Panc1 (cell line): ENCODE measurements around the gene MAPK8IP2. TPM values are rescaled to one million over a fixed set of nuclear protein-coding genes. Genes with fewer than 3 reads are reported as not detected.
"Not testable (repeated sequence)": the region's sequence is repeated elsewhere in the genome, so short reads cannot be mapped to it uniquely, and the experiment has no call there.

Experiments
- ATAC-seq: fragments of 200-7000 bp; cut with Tn5 transposase; 2 replicates; pipeline ENCODE4 v1.9.1; 2020; ENCODE audit warnings: mild to moderate bottlenecking, moderate library complexity
- BruUV-seq: library from RNA; stranded (reverse); fragments of 400-500 nt; replicated peaks from 2 replicates; lab custom pipeline; 2021; lab: Mats Ljungman, UMichigan
- CTCF ChIA-PET: fragments of 300-600 bp; sonication (Branson Sonifier 250); formaldehyde crosslinking; loops from one replicate; lab custom pipeline; 2022; ENCODE audit warnings: antibody characterized with exemption; lab: Charles Lee
- POLR2A ChIA-PET: fragments of 300-600 bp; sonication (Branson Sonifier 250); formaldehyde crosslinking; loops from one replicate; lab custom pipeline; 2022; ENCODE audit warnings: antibody characterized with exemption; lab: Charles Lee
- DNase-seq: peaks from one replicate; pipeline ENCODE4 v3.0.0-alpha.2; 2010; ENCODE audit warnings: low read depth, low spot score
- H3K27ac ChIP-seq: 2 replicates; pipeline ENCODE4 v1.5.1; 2011; ENCODE audit warnings: mild to moderate bottlenecking, low read length, inconsistent platforms
- H3K27me3 ChIP-seq: fragments of 200-500 bp; sonication (Bioruptor generic); 2 replicates; pipeline ENCODE4 v1.6.0; 2014; ENCODE audit warnings: low read length, inconsistent platforms; ENCODE audit not compliant: control insufficient read depth, insufficient read depth
- H3K36me3 ChIP-seq: fragments of 200-500 bp; sonication (Bioruptor generic); 2 replicates; pipeline ENCODE4 v1.5.1; 2014; ENCODE audit warnings: inconsistent platforms, mild to moderate bottlenecking, low read length, moderate library complexity; ENCODE audit not compliant: control insufficient read depth, insufficient read depth
- H3K4me1 ChIP-seq: 2 replicates; pipeline ENCODE4 v1.5.1; 2011; ENCODE audit warnings: inconsistent platforms, mild to moderate bottlenecking, low read length, moderate library complexity; ENCODE audit not compliant: control insufficient read depth, insufficient read depth
- H3K4me3 ChIP-seq, 2 experiments: 2 replicates each; pipeline ENCODE4 v1.5.1; 2011 to 2012; ENCODE audit warnings: low read depth in 2 of 2, low read length in 2 of 2, mild to moderate bottlenecking in 2 of 2, inconsistent platforms in 1 of 2, moderate library complexity in 1 of 2
- H3K9me3 ChIP-seq: fragments of 200-500 bp; sonication (Bioruptor generic); 2 replicates; pipeline ENCODE4 v1.5.1; 2014; ENCODE audit warnings: low read depth, mild to moderate bottlenecking, inconsistent platforms, low read length, moderate library complexity; ENCODE audit not compliant: control insufficient read depth, insufficient read depth
- POLR2AphosphoS5 ChIP-seq: IDR thresholded peaks from 2 replicates; pipeline ENCODE4 v1.6.1; 2012; ENCODE audit warnings: mild to moderate bottlenecking, low read depth, low read length, moderate library complexity
- SIN3A ChIP-seq: IDR thresholded peaks from 2 replicates; pipeline ENCODE4 v1.6.1; 2012; ENCODE audit warnings: low read depth, mild to moderate bottlenecking, low read length, moderate library complexity, borderline replicate concordance; ENCODE audit not compliant: insufficient read depth
- TCF7L2 ChIP-seq: IDR thresholded peaks from 2 replicates; pipeline ENCODE4 v1.6.1; 2011; ENCODE audit warnings: mild to moderate bottlenecking, low read depth, low read length, inconsistent platforms
- in situ Hi-C: cut with HindIII; loops from 2 replicates; pipeline ENCODE4 v1.10.0; 2016; ENCODE audit warnings: low sequenced_read_pairs, low pct_unique_long_range_greater_than_20kb
- intact Hi-C: fragments of 100-400 bp; cut with micrococcal nuclease; formaldehyde crosslinking; loops from one replicate; pipeline ENCODE4 v1.10.0; 2022; ENCODE audit not compliant: unreplicated experiment
- total RNA-seq: library from RNA; stranded (reverse); gene quantifications from one replicate; pipeline ENCODE4 v1.2.1, GENCODE V29; 2021; ENCODE audit not compliant: unreplicated experiment
- TF ChIP-seq, protein P1 (sequence below): fragments of 450-650 bp; IDR thresholded peaks from 2 replicates; pipeline ENCODE4 v1.5.1; 2017; ENCODE audit warnings: mild to moderate bottlenecking
- TF ChIP-seq, protein P2 (sequence below), 2 experiments: IDR thresholded peaks; 2 replicates each; pipeline ENCODE4 v1.6.1; 2011 to 2012; ENCODE audit warnings: low read depth in 2 of 2, control low read depth in 1 of 2, low read length in 1 of 2, mild to moderate bottlenecking in 1 of 2, moderate library complexity in 1 of 2; ENCODE audit not compliant: insufficient read depth in 1 of 2

MAPK8IP2 gene
- total RNA-seq, 1 experiment from 2014 or later: 38.4 TPM

DNA sequence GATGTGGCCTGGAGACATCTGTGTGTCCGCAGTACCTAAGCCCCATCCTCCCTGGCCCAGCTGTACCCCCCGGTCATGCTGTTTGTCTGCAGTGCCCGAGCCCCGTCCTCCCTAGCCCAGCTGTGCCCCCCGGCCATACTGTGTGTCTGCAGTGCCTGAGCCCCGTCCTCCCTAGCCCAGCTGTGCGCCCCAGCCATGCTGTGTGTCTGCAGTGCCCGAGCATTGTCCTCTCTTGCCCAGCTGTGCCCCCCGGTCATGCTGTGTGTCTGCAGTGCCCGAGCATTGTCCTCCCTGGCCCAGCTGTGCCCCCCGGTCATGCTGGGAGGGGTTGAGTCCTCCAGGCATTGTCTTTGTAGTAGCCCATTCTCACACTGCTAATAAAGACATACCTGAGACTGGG lies 35.0 kb downstream of the MAPK8IP2 start:
- POLR2A ChIA-PET: no interaction called here
- intact Hi-C loops: no loop called here
- DNase-seq (no peak), ATAC-seq (no peak)
- no peak overlapping the region for H3K27ac ChIP-seq
- H3K27me3 ChIP-seq: no peaks in the 10 kb centered on the region
- in situ Hi-C loops: no loop called here
- CTCF ChIA-PET: no interaction called here
- H3K36me3 ChIP-seq: no peaks in the 10 kb centered on the region
- H3K9me3 ChIP-seq: no peaks in the 10 kb centered on the region
- no peak for TF ChIP-seq POLR2AphosphoS5
- TF ChIP-seq SIN3A: no peak
- TF ChIP-seq, protein P1, sequence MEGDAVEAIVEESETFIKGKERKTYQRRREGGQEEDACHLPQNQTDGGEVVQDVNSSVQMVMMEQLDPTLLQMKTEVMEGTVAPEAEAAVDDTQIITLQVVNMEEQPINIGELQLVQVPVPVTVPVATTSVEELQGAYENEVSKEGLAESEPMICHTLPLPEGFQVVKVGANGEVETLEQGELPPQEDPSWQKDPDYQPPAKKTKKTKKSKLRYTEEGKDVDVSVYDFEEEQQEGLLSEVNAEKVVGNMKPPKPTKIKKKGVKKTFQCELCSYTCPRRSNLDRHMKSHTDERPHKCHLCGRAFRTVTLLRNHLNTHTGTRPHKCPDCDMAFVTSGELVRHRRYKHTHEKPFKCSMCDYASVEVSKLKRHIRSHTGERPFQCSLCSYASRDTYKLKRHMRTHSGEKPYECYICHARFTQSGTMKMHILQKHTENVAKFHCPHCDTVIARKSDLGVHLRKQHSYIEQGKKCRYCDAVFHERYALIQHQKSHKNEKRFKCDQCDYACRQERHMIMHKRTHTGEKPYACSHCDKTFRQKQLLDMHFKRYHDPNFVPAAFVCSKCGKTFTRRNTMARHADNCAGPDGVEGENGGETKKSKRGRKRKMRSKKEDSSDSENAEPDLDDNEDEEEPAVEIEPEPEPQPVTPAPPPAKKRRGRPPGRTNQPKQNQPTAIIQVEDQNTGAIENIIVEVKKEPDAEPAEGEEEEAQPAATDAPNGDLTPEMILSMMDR: no peak
- no peak for TF ChIP-seq TCF7L2
- TF ChIP-seq, protein P2, sequence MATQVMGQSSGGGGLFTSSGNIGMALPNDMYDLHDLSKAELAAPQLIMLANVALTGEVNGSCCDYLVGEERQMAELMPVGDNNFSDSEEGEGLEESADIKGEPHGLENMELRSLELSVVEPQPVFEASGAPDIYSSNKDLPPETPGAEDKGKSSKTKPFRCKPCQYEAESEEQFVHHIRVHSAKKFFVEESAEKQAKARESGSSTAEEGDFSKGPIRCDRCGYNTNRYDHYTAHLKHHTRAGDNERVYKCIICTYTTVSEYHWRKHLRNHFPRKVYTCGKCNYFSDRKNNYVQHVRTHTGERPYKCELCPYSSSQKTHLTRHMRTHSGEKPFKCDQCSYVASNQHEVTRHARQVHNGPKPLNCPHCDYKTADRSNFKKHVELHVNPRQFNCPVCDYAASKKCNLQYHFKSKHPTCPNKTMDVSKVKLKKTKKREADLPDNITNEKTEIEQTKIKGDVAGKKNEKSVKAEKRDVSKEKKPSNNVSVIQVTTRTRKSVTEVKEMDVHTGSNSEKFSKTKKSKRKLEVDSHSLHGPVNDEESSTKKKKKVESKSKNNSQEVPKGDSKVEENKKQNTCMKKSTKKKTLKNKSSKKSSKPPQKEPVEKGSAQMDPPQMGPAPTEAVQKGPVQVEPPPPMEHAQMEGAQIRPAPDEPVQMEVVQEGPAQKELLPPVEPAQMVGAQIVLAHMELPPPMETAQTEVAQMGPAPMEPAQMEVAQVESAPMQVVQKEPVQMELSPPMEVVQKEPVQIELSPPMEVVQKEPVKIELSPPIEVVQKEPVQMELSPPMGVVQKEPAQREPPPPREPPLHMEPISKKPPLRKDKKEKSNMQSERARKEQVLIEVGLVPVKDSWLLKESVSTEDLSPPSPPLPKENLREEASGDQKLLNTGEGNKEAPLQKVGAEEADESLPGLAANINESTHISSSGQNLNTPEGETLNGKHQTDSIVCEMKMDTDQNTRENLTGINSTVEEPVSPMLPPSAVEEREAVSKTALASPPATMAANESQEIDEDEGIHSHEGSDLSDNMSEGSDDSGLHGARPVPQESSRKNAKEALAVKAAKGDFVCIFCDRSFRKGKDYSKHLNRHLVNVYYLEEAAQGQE (IDR thresholded peaks at IDR 0.05; ENCODE audit: insufficient read depth in 1 of 2, low read depth in 2 of 2, low read length in 1 of 2): no peak
- BruUV-seq: no TSS peak
- no peak overlapping the region for H3K4me3 ChIP-seq
- H3K4me1 ChIP-seq: no peaks in the 10 kb centered on the region

DNA sequence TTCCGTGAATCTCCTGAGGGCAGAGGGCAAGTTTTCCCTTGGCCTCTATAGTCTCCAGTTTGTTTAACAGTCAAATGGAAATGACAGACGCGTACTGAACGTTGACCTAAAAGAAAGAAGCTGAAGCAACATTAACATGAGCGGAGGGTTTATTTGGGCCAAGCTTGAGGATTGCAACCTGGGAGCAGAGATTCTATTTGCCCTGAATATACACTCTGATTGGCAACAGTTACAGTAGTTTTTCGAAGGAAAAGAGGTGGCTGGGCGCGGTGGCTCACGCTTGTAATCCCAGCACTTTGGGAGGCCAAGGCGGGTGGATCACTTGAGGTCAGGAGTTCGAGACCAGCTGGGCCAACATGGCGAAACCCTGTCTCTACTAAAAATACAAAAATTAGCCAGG lies 39.7 kb downstream of the MAPK8IP2 start:
- H3K27ac ChIP-seq, POLR2A ChIA-PET, DNase-seq, in situ Hi-C loops, ATAC-seq, H3K27me3 ChIP-seq, CTCF ChIA-PET, H3K9me3 ChIP-seq, H3K36me3 ChIP-seq, H3K4me1 ChIP-seq, H3K4me3 ChIP-seq, intact Hi-C loops, BruUV-seq: not testable (repeated sequence)

DNA sequence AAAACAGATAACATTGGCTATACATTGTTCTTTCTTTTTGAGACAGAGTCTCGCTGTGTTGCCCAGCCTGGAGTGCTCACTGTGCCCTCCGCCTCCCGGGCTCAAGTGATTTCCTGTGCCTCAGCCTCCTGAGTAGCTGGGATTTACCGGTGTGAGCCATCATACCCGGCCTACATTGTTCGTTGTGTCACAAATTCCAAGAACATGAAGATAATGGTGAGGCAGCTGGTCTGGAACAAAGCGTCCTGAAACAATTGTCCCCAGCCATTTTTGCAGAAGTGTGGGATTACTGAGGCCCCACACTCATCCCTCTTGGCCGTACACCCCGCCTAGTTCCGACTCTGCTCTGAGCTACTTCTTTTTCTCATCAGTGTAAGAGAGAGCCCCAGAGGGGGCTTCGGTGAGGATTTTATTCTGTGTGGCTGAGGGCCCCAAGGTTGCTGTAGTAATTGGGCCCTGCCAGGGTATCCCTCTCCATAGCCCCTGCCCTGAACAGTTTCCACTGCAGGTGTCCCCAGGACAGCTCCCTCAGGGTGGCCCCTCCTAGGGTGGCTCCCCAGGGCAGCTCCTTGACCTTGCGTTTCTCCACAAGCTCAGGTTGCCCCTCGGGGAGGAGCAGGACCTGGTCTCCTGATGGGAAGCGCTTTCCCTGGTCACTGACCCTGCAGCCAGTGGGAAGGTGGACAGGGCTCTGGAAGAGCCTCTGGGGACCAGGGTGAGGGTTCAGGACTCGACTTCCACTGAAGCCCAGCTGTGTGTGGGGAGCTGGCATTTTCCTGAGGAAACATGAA lies 40.5 kb downstream of the MAPK8IP2 start:
- CTCF ChIA-PET: interaction anchor here (0.5 kb wide), 1 partner anchor 21 kb away, joined by 6 read pairs; no protein-coding TSS in a partner anchor
- Histone ChIP-seq H3K4me1 (no peaks in the 10 kb centered on the region), H3K27ac (no peak overlapping the region), H3K27me3 (peaks cover 2% of the 10 kb centered on the region), H3K9me3 (no peaks in the 10 kb centered on the region), H3K36me3 (no peaks in the 10 kb centered on the region), H3K4me3 (no peak overlapping the region)
- intact Hi-C loops (no loop called here), in situ Hi-C loops (no loop called here)
- ATAC-seq (no peak), DNase-seq (no peak)
- TF ChIP-seq, protein P1: no peak
- TF ChIP-seq POLR2AphosphoS5 (no peak), SIN3A (no peak), TCF7L2 (no peak)
- TF ChIP-seq, protein P2 (IDR thresholded peaks at IDR 0.05; ENCODE audit: insufficient read depth in 1 of 2, low read depth in 2 of 2, low read length in 1 of 2): no peak
- POLR2A ChIA-PET: interaction anchor here (0.5 kb wide), 1 partner anchor 415 kb away, joined by 3 read pairs; no protein-coding TSS in a partner anchor
- BruUV-seq: no TSS peak
